HepG2 (cell line): ENCODE measurements around the gene PTPN20.

Experiments
- EP300 ChIP-seq, 3 experiments: sonication (generic) in 1 of 3; formaldehyde crosslinking in 1 of 3; IDR thresholded peaks; 2 replicates each; pipeline versions ENCODE4 v1.5.1 to v1.6.1; 2011 to 2020; ENCODE audit warnings: low read depth in 2 of 3, low read length in 2 of 3, borderline replicate concordance in 1 of 3, improper control_type of control experiment in 1 of 3, mild to moderate bottlenecking in 1 of 3, missing genetic modification reagents in 1 of 3, moderate library complexity in 1 of 3
- MAX ChIP-seq: IDR thresholded peaks from 2 replicates; pipeline ENCODE4 v1.6.1; 2012; ENCODE audit warnings: inconsistent platforms
- MEIS2 ChIP-seq: sonication (generic); formaldehyde crosslinking; IDR thresholded peaks from 2 replicates; pipeline ENCODE4 v1.9.0; 2021; ENCODE audit warnings: mild to moderate bottlenecking, missing genetic modification reagents
- NKX3-1 ChIP-seq: sonication (generic); formaldehyde crosslinking; IDR thresholded peaks from 2 replicates; pipeline ENCODE4 v1.5.0; 2020; ENCODE audit warnings: missing genetic modification reagents
- PHF8 ChIP-seq: sonication (generic); formaldehyde crosslinking; IDR thresholded peaks from 2 replicates; pipeline ENCODE4 v1.5.0; 2020; ENCODE audit warnings: missing genetic modification reagents
- USF2 ChIP-seq, 2 experiments: sonication (generic) in 1 of 2; formaldehyde crosslinking in 1 of 2; IDR thresholded peaks; 2 replicates each; pipeline versions ENCODE4 v1.5.1 to v1.6.1; 2011 to 2020; ENCODE audit warnings: borderline replicate concordance in 1 of 2, low read depth in 1 of 2, low read length in 1 of 2, mild to moderate bottlenecking in 1 of 2, missing genetic modification reagents in 1 of 2, moderate library complexity in 1 of 2
- ZNF776 ChIP-seq: sonication (generic); formaldehyde crosslinking; IDR thresholded peaks from 2 replicates; pipeline ENCODE4 v1.4.0; 2020; ENCODE audit warnings: mild to moderate bottlenecking, missing genetic modification reagents
- TF ChIP-seq, protein P1 (sequence below): sonication (generic); formaldehyde crosslinking; IDR thresholded peaks from 2 replicates; pipeline ENCODE4 v1.5.0; 2020; ENCODE audit warnings: mild to moderate bottlenecking, missing genetic modification reagents, moderate library complexity
- TF ChIP-seq, protein P2 (sequence below): sonication (generic); formaldehyde crosslinking; IDR thresholded peaks from 2 replicates; pipeline ENCODE4 v1.8.1; 2022; ENCODE audit warnings: mild to moderate bottlenecking, missing genetic modification reagents

- TF ChIP-seq, protein P1, sequence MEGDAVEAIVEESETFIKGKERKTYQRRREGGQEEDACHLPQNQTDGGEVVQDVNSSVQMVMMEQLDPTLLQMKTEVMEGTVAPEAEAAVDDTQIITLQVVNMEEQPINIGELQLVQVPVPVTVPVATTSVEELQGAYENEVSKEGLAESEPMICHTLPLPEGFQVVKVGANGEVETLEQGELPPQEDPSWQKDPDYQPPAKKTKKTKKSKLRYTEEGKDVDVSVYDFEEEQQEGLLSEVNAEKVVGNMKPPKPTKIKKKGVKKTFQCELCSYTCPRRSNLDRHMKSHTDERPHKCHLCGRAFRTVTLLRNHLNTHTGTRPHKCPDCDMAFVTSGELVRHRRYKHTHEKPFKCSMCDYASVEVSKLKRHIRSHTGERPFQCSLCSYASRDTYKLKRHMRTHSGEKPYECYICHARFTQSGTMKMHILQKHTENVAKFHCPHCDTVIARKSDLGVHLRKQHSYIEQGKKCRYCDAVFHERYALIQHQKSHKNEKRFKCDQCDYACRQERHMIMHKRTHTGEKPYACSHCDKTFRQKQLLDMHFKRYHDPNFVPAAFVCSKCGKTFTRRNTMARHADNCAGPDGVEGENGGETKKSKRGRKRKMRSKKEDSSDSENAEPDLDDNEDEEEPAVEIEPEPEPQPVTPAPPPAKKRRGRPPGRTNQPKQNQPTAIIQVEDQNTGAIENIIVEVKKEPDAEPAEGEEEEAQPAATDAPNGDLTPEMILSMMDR = no peak
- TF ChIP-seq, protein P2, sequence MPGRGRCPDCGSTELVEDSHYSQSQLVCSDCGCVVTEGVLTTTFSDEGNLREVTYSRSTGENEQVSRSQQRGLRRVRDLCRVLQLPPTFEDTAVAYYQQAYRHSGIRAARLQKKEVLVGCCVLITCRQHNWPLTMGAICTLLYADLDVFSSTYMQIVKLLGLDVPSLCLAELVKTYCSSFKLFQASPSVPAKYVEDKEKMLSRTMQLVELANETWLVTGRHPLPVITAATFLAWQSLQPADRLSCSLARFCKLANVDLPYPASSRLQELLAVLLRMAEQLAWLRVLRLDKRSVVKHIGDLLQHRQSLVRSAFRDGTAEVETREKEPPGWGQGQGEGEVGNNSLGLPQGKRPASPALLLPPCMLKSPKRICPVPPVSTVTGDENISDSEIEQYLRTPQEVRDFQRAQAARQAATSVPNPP = no peak
- TF ChIP-seq PHF8 (CRISPR knock-in tag) (no peak), USF2 (IDR thresholded peaks at IDR 0.05; ENCODE audit: low read depth, low read length) (no peak), USF2 (CRISPR knock-in tag; IDR thresholded peaks at IDR 0.05; ENCODE audit: borderline replicate concordance) (no peak), EP300 (IDR thresholded peaks at IDR 0.05; ENCODE audit: low read depth in 2 of 2, low read length in 2 of 2) (no peak), EP300 (CRISPR knock-in tag; IDR thresholded peaks at IDR 0.05; ENCODE audit: borderline replicate concordance) (no peak), NKX3-1 (no peak), MEIS2 (CRISPR knock-in tag) (no peak), ZNF776 (CRISPR knock-in tag) (no peak), MAX (no peak)
Observed at GRCh38 chr10:47027108-47027783, 116.0 kb downstream of the PTPN20 start.
